ENCODE data around the gene DCTN4.

The DCTN4 gene

GRCh38 chr5:150731669-150732242 lies 27.1 kb downstream of the DCTN4 start:
- no peak for DNase-seq

GRCh38 chr5:150729859-150730258 lies 29.0 kb downstream of the DCTN4 start:
- DNase-seq, result no peak

- DNase-seq, result no peak
Measured at GRCh38 chr5:150723845-150724244, 35.0 kb downstream of the DCTN4 start.

DNA sequence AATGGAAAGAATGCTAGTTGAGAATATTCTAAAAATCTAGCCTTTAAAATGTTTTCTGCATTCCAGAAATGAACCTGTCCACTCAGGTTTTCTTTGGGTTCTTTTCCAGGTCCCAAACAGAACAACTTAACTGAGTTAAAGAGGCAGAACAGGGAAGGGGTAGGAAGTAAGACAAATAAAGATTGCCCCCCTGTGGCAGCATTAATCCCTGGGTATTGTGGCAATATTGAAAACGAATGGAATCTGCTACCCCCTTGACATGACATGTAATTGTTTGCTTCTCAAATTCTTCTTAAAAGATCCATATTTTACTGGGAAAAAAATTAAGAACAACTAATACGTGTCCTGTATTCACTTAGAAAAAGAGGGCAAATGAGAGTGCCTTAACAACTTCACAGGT lies 48.7 kb downstream of the DCTN4 start:
- DNase-seq, result no peak

- no peak for DNase-seq
Measured at GRCh38 chr5:150706776-150707390, 51.9 kb downstream of the DCTN4 start.

DNA sequence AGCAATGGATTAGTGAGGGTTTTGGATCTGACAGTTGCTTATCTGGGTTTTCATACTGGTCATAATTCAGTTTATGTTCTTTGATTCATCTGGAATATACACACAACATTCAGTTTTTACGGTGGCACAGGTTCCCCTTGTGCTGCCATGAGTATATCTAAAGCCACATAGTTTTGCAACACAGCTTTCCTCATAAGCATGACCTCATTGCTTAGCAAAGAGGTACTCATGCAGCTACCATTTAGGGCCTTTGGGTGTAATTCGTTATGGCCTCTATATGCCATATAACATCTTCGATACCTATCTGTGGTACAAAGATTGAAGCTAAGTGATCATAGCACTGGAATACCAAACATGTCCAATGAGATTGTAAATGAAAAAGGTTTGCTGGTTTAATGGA lies 55.1 kb downstream of the DCTN4 start:
- peak; percentile 32 for DNase-seq

GRCh38 chr5:150700594-150701377 lies 58.0 kb downstream of the DCTN4 start, which contains the start of gene RBM22:
Gene RBM22 (minus strand): TSS chr5:150701062. CDS start chr5:150700985, 77 bp downstream.
- peak; percentile 80 for DNase-seq

- DNase-seq, result no peak
Measured at GRCh38 chr5:150700246-150700593, 58.6 kb downstream of the DCTN4 start.

DNA sequence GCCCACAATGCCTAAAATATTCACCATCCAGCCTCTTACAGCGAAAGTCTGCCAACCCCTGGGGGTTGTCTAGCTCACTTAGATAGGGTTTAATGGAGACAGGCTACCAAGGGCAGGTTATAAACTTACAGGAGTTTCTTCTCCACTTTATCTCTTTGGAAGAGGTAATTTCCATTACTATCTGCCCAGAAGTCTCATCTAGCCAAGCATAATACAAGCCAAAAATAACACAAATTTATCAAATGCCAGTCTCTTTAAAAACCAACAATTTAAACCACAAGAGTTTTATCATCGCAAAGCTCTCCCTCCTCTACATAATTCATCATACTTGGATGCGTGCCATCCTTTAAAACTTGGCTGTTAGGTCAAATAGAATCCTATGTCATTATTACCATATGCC lies 64.2 kb downstream of the DCTN4 start:
- DNase-seq, result no peak

- DNase-seq, result no peak
Measured at GRCh38 chr5:150692276-150692675, 66.5 kb downstream of the DCTN4 start.

- no peak for DNase-seq
Measured at GRCh38 chr5:150690760-150691159, 68.1 kb downstream of the DCTN4 start.

- no peak for DNase-seq
Measured at GRCh38 chr5:150689120-150689519, 69.7 kb downstream of the DCTN4 start.

GRCh38 chr5:150676578-150676977 lies 82.2 kb downstream of the DCTN4 start:
- no peak for DNase-seq

- no peak for DNase-seq
Measured at GRCh38 chr5:150675069-150675468, 83.7 kb downstream of the DCTN4 start.

DNA sequence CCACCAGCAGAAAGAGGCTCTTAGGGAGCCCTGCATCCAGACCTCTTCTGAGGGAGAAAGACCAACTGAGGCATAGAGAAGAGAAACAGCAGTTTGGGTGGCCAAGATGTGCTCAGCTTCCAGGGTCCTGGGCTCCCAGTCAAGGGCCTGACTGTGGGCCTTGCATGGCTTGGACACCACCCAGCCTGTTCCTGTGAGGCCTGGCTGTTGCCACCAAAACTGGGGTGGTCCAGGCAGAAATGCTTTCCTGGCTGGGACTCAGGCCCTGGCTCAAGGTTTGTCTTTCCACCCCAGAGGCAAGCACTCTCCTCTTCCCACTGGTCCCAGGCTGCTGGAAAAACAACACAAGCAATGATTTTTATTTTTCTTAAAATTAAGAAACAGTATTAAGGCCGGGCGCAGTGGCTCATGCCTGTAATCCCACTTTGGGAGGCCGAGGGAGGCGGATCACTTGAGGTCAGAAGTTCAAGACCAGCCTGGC lies 84.4 kb downstream of the DCTN4 start:
- no peak for DNase-seq

DNA sequence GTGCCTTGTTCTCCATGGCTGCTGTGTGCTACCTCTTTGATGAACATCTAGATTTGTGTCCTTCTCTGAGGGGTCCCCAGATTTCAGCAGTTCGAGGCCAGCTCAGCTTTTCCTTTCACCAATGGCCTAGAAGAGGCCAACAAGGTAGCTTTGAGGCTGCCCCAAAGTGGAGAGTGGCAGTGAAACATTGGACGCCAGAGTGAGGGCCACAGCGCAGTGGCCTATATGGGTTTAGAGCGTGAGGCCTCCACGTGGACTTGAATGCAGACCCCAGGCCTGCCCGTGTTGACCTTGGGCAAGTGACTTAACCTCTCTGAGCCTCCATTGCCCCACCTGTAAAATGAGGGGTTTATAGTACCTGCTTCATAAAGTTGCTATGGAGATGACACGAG lies 85.9 kb downstream of the DCTN4 start:
- DNase-seq, result no peak

DNA sequence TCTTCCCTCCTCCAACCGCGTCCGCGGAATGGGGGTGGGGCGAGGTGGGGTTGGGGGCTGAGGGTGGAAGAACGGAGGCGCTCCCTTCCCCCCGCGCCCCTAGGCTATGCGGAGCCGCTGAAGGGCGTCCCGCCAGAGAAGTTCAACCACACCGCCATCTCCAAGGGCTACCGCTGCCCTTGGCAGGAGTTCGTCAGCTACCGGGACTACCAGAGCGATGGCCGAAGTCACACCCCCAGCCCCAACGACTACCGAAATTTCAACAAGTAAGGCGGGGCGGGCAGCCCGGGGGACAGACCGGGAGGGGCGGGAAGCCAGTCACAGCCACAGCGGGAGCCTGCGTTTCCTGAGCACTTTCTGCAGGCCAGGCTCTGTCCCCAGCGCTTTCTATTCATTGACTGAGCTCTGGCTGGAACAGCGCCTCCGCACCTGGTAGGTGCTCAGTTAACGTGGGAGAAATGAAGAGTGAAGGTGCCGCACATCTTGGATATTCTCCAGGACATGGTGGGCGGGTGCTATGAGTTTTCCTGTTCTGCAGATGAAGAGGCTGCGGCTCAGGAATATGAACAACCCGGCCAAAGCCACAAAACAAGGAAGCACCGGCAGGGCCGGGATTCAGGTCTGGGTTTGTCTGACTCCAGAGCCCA lies 86.5 kb downstream of the DCTN4 start:
- peak; percentile 48 for DNase-seq

GRCh38 chr5:150671509-150672236 lies 87.1 kb downstream of the DCTN4 start:
- no peak for DNase-seq

- DNase-seq, result no peak
Measured at GRCh38 chr5:150670948-150671310, 87.9 kb downstream of the DCTN4 start.

DNA sequence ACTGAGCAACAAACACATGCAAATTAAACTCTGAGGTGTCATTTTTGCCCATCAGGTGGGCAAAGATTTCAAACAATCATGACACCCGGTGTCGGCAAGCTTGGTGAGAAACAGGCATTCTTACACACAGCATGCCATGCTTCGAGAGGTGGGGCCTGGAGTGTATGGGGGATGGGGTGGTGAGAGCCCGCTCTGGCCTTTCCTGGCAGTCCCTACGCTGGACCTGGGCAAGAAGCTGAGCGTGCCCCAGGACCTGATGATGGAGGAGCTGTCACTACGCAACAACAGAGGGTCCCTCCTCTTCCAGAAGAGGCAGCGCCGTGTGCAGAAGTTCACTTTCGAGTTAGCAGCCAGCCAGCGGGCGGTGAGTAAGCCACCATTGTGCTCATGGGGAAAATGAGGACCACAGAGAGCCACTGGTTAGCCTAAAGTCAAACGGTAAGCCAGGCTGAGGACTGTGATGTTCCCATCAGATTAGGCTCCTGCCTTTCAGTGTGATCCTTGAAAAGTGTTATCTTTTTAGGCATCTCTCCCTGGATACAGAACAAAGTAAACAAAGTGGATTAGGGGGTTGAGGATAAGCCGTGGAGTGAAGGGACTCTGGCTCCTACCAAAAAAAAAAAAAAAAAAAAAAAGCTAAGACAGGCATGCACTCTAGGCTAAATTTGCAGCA lies 88.4 kb downstream of the DCTN4 start:
- no peak for DNase-seq

GRCh38 chr5:150665044-150665443 lies 93.8 kb downstream of the DCTN4 start:
- DNase-seq, result no peak

GRCh38 chr5:150663936-150664335 lies 94.9 kb downstream of the DCTN4 start:
- no peak for DNase-seq

Data from GF-D8 (cell line).